ENCODE results near the gene HAGH.
"Not testable (repeated sequence)": the region's sequence is repeated elsewhere in the genome, so short reads cannot be mapped to it uniquely, and the experiment has no call there.

HAGH gene

DNA sequence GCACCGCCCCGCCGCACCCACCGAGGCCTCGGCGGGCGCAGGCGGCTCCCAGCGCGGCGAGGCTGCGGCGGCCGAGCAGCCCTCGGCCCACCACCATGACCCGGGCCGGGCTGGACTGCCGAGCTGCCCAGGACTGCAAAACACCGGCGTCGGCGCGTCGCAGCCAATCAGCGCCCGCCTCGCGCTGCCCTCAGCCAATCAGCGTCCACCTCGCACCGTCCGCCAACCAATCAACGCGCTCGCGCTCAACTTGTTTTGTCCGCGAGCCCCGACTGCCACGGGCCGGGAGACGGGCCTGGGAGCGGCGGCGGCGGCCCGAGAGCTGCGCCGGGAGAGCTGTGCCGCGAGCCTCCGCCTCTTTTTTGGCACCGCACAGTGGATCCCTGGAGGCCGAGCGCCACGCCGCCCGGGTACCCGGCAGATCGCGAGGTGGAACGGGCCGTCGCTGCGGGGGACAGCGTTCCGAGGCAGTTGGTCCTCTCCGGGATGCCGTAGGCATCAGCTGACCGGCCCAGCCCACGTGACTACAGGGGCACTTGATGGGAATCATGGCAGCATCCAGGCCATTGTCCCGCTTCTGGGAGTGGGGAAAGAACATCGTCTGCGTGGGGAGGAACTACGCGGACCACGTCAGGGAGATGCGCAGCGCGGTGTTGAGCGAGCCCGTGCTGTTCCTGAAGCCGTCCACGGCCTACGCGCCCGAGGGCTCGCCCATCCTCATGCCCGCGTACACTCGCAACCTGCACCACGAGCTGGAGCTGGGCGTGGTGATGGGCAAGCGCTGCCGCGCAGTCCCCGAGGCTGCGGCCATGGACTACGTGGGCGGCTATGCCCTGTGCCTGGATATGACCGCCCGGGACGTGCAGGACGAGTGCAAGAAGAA is at the start of gene HAGH, which contains the start of gene FAHD1:
HAGH (minus strand) TSS at position 135 of the 883 bp plus-strand sequence; CDS start at position 97, 38 bp downstream.
FAHD1 (plus strand) TSS at position 516 of the 883 bp plus-strand sequence; CDS start at position 549, 33 bp downstream.
- TF ChIP-seq, protein P1, sequence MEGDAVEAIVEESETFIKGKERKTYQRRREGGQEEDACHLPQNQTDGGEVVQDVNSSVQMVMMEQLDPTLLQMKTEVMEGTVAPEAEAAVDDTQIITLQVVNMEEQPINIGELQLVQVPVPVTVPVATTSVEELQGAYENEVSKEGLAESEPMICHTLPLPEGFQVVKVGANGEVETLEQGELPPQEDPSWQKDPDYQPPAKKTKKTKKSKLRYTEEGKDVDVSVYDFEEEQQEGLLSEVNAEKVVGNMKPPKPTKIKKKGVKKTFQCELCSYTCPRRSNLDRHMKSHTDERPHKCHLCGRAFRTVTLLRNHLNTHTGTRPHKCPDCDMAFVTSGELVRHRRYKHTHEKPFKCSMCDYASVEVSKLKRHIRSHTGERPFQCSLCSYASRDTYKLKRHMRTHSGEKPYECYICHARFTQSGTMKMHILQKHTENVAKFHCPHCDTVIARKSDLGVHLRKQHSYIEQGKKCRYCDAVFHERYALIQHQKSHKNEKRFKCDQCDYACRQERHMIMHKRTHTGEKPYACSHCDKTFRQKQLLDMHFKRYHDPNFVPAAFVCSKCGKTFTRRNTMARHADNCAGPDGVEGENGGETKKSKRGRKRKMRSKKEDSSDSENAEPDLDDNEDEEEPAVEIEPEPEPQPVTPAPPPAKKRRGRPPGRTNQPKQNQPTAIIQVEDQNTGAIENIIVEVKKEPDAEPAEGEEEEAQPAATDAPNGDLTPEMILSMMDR (IDR thresholded peaks at IDR 0.05), result no peak
- DNase-seq (ENCODE audit: low spot score), result peak; percentile 97
- Histone ChIP-seq H3K4me3 (peak within 1 kb of the TSS; percentile 95), H3K27ac (peak within 1 kb of the TSS; percentile 49 to 94)

DNA sequence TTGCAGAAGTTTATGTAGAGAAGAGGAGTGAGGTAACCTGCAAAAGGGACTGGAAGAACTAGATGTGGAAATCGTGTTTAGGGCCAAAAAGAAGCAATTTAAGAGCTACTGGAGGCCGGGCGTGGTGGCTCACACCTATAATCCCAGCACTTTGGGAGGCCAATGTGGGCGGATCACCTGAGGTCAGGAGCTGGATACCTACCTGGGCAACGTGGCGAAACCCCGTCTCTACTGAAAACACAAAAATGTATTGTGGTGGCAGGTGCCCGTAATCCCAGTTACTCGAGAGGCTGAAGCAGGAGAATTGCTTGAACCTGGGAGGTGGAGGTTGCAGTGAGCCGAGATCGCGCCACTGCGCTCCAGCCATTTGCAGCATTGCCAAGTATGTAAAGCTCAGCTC is 49.4 kb upstream of the HAGH start:
- H3K27ac ChIP-seq; DNase-seq (ENCODE audit: low spot score); H3K4me3 ChIP-seq: not testable (repeated sequence)

DNA sequence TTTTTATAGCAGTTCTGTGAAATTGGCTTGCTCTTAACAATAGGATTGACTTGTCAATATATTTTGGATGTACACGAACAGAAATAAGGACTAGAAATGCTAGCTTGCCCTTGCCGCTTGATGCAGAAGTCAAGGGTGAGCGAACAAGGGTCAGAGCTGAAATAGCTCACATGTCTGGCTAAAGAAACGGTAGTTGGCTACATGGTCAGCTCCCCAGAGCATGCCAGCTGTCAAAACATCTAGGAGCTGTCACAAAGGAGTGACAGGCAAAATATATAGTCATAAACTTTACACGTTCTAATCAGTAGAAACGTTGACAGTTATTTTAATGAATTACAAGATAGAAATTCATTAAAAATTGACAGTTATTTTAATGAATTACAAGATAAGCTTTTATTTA is 48.2 kb upstream of the HAGH start:
- TF ChIP-seq, protein P1 (IDR thresholded peaks at IDR 0.05), result no peak
- no peak overlapping the region for H3K27ac ChIP-seq
- DNase-seq (ENCODE audit: low spot score), result no peak
- no peak overlapping the region for H3K4me3 ChIP-seq

DNA sequence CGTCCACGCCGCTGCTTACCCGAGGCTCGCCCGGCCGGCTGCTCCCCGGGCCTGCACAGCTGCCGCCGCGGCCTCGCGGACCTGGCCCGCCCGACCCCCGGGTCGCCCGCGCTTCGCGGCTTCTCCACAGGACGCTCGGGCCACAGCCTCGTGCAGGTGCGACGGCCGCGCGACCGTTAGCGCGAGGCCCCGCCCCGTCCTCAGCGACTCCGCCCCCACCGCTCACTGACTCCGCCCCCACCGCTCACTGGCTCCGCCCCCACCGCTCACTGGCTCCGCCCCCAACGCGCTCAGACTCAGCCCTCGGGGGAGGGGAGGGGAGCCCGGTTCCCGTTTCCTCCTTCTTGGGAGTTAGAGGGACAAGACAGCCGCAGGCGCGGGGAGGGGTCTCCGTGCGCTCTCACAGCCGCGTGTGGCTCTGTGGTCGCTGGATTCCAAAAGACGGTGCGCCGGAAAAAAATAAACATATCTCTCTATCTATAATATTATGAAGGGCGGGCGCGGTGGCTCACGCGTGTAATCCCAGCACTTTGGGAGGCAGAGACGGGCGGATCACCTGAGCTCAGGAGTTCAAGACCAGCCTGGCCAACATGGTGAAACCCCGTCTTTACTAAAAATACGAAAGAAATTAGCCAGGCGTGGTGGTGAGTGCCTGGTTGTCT is 45.5 kb upstream of the HAGH start, which contains the start of gene MEIOB:
MEIOB (minus strand) TSS at position 191 of the 662 bp plus-strand sequence. CDS start 3,989 bp downstream, outside the sequence.
- no peak within 1 kb of the TSS for H3K27ac ChIP-seq
- TF ChIP-seq, protein P1 (IDR thresholded peaks at IDR 0.05), result no peak
- H3K4me3 ChIP-seq, result peak within 1 kb of the TSS; percentile 53
- no peak for DNase-seq (ENCODE audit: low spot score)

DNA sequence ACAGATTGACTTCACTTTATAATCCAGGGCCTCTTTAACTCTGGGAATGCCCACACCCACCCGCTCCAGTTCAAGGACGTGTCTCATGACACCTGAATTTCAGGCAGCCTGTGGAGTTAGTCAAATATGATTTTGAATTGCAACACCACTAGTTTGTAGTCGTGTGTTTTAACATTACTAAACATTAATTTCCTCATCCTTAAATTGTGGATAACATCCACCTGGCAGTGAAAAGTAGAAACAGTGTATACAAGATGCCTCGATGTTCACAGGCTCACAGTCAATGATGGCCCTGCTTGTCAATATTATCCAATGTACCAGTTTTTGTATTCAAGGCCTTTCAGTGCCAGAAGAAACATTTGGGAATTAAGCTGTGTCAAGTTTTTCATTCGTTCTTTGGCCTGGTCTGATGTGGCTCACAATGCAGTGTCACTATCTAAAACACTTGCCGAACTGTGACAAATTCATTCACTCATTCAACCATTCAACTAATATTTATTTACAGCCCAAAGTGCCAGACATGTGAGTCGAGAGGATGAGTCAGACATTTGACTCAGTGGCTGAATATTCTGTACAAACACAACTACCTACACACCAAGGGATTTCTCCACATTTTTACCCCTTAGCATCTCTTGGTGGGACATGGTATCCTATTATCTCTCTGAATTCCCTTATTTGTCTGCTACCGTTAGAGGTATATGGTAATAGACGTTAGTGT is 43.9 kb upstream of the HAGH start:
- Histone ChIP-seq H3K4me3 (no peak overlapping the region), H3K27ac (no peak overlapping the region)
- no peak for DNase-seq (ENCODE audit: low spot score)
- TF ChIP-seq, protein P1 (IDR thresholded peaks at IDR 0.05), result no peak

DNA sequence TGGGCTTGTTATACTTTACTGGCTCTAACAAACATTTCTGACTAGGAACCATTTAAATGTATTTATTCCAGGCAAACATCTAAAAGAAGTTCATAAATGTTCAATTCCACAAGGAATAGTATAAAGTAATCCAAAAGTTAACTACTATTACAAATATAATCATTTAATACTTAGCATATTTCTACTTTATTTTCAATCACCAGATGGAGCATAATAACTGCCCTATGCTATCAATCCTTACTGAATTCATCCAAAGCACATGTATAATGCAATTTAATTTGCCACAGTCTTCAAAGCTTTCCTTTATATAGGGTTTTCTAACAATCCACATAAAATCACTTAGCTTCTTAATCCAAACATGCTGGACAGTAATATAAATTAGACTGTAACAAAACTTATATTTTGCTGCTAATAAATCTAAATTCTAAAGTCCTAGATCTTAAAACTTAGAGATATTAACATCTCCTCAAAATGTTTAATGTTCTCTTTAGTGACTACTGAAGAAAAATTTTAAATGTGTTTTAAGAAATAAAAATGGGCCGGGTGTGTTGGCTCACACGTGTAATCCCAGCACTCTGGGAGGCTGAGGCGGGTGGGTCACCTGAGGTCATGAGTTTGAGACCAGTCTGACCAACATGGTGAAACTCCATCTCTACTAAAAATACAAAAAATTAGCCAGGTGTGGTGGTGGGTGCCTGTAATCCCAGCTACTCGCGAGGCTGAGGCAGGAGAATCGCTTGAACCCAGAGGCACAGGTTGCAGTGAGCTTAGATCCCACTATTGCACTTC is 39.5 kb upstream of the HAGH start:
- no peak for DNase-seq (ENCODE audit: low spot score)
- TF ChIP-seq, protein P1 (IDR thresholded peaks at IDR 0.05), result no peak
- no peak overlapping the region for H3K27ac ChIP-seq
- H3K4me3 ChIP-seq, result no peak overlapping the region
